Heart right ventricle (tissue), 16 donors: ENCODE data around the gene HLCS. TPM values are rescaled to one million over a fixed set of nuclear protein-coding genes. Genes with fewer than 3 reads are reported as not detected.

ENCODE experiments used
- ATAC-seq, 8 donors: fragments of 200-7000 bp; cut with Tn5 transposase; one replicate each; pipeline ENCODE4 v1.9.1; 2020; ENCODE audit warnings: mild to moderate bottlenecking in 8 of 8, moderate library complexity in 8 of 8, moderate number of reproducible peaks in 1 of 8
- DNase-seq, 2 donors: peaks; one replicate each; pipeline ENCODE4 v3.0.0-alpha.2; 2020
- H3K27ac ChIP-seq, 10 donors: fragments of 200-600 bp; sonication (generic) in 2 of 10; one replicate each; pipeline versions ENCODE4 v1.5.0 to v1.8.0; 2020 to 2022; ENCODE audit warnings: mild to moderate bottlenecking in 3 of 10
- H3K27me3 ChIP-seq, 7 donors: fragments of 200-600 bp; one replicate each; pipeline ENCODE4 v1.8.0; 2021 to 2022; ENCODE audit warnings: mild to moderate bottlenecking in 2 of 7
- H3K36me3 ChIP-seq, 9 donors: fragments of 200-600 bp; sonication (generic) in 1 of 9; one replicate each; pipeline versions ENCODE4 v1.5.0 to v1.8.0; 2020 to 2022; ENCODE audit warnings: mild to moderate bottlenecking in 2 of 9
- H3K4me1 ChIP-seq, 9 donors: fragments of 200-600 bp; sonication (generic) in 1 of 9; one replicate each; pipeline versions ENCODE4 v1.5.0 to v1.8.0; 2020 to 2022; ENCODE audit warnings: mild to moderate bottlenecking in 4 of 9
- H3K4me3 ChIP-seq, 10 donors: fragments of 200-600 bp; sonication (generic) in 2 of 10; one replicate each; pipeline versions ENCODE4 v1.5.0 to v1.8.0; 2020 to 2022; ENCODE audit warnings: mild to moderate bottlenecking in 7 of 10, moderate library complexity in 2 of 10
- H3K9me3 ChIP-seq, 11 donors: fragments of 200-600 bp in 10 of 11; sonication (generic) in 2 of 11; one replicate each; pipeline versions ENCODE4 v1.5.0 to v1.8.0; 2013 to 2022; ENCODE audit warnings: mild to moderate bottlenecking in 2 of 11, control low read depth in 1 of 11, moderate library complexity in 1 of 11
- WGBS, 2 donors: extraction: QIAGEN DNeasy Blood & Tissue Kit; methylation state at CpG; one replicate each; pipeline ENCODE4 v1.1.7; 2013; ENCODE audit warnings: inconsistent platforms in 1 of 2; 5-methylcytosine and 5-hydroxymethylcytosine counted together
- intact Hi-C, 10 donors: fragments of 100-400 bp; cut with DNase I; formaldehyde crosslinking; loops; one replicate each; pipeline versions ENCODE4 v1.11.1 to v1.14.2; 2022
- polyA plus RNA-seq, 2 donors: library from polyadenylated mRNA; stranded (reverse); fragments of 200-250 nt; gene quantifications; one replicate each; pipeline ENCODE4 v1.2.3, GENCODE V29; 2013
- total RNA-seq, 10 donors: library from RNA; stranded (reverse); fragmentation: NEBNext Ultra II Directional in 3 of 10; extraction: Animal tissue kit (Norgen Biotek cat#: 25700) in 3 of 10; gene quantifications; one replicate each; pipeline versions ENCODE4 v1.2.1 to v1.2.4, GENCODE V29; 2021 to 2023
- TF ChIP-seq, protein P1 (sequence below), 9 donors: fragments of 200-600 bp; sonication (generic) in 2 of 9; IDR thresholded peaks; one replicate each; pipeline versions ENCODE4 v1.5.0 to v1.8.0; 2021 to 2022; ENCODE audit warnings: antibody characterized with exemption in 9 of 9, mild to moderate bottlenecking in 5 of 9, moderate library complexity in 1 of 9
- donor health status: Arrhythmogenic right ventricular cardiomyopathy.
- donor health status: ischemic (EF 13 %, LVEDD 7.1; RV severe dilation, severe dysfunction).
- donor health status: healthy with polysubstance abuse.
- donor health status: DM: no; HTN: yes; CAD: no.
- donor health status: DM: no; HTN: no; CAD: no.
- donor health status: ischemic (EF 25% LVEDD 6.9; RV normal size, moderate dysfunction).
- donor health status: ischemic (EF 25% LVEDD 5.7; RV mildly dilated, moderate dysfunction).
- donor health status: healthy.
- donor health status: DM: yes; HTN: yes; CAD: no.
- donor health status: Ischemic cardiomyopathy.
- donor health status: ischemic (EF 35%, LVEDD 5.7; RV mildly dilated, moderate dysfunction).
- donor health status: nonischemic (EF 11% LVEDD 7.7; RV severe dilation, severe dysfunction).
- donor health status: DM: yes; HTN: yes; CAD: no.
- donor health status: PGD.
- donor health status: ischemic (EF 29% LVEDD 5.4; RV normal size, mild dysfunction).
- donor health status: nonischemic (EF 23%, LVEDD 6.1; RV moderate dilation, normal function).

The HLCS gene
- total and polyA plus RNA-seq, 12 donors = 2.0 to 9.6 (median 6.7) TPM

DNA sequence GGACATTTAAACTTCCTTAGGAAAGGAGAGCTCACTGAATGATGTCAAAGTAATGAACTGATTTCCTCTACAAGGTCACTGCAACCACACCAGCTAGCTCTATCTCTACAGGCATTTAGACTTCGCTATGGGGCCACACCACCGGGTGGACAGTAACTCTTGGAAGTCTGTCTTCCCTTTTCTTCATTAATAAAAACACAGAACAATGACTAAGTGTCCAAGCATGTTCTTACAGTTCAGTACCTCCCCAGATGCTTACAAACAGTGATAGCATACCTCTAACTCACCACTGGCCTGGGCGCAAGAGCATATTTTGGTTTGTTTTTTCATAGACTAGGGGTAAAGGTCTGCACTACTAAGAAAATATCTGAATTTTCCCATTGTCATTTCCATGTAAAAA is 212.9 kb downstream of the HLCS start:
- 60 to 75% methylated on average over 3 of the region's 3 CpGs for WGBS, 2 donors
- peak overlapping the region in 1 of 10 donors; percentile 31 for H3K4me3 ChIP-seq
- peaks cover 0 to 15% (median 0%) of the 10 kb centered on the region in 9 donors for H3K4me1 ChIP-seq
- TF ChIP-seq, protein P1, sequence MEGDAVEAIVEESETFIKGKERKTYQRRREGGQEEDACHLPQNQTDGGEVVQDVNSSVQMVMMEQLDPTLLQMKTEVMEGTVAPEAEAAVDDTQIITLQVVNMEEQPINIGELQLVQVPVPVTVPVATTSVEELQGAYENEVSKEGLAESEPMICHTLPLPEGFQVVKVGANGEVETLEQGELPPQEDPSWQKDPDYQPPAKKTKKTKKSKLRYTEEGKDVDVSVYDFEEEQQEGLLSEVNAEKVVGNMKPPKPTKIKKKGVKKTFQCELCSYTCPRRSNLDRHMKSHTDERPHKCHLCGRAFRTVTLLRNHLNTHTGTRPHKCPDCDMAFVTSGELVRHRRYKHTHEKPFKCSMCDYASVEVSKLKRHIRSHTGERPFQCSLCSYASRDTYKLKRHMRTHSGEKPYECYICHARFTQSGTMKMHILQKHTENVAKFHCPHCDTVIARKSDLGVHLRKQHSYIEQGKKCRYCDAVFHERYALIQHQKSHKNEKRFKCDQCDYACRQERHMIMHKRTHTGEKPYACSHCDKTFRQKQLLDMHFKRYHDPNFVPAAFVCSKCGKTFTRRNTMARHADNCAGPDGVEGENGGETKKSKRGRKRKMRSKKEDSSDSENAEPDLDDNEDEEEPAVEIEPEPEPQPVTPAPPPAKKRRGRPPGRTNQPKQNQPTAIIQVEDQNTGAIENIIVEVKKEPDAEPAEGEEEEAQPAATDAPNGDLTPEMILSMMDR (IDR thresholded peaks at IDR 0.05) = no peak
- ATAC-seq (no peak), DNase-seq (no peak)
- intact Hi-C loops = loop anchor here in 2 of 10 donors (5.0 kb wide), 2 partner anchors 99 to 174 kb away; no protein-coding TSS in a partner anchor
- H3K27ac ChIP-seq = peak overlapping the region in 3 of 10 donors; percentile 13 to 42 (median 36)
- H3K36me3 ChIP-seq = peaks cover 0 to 21% (median 0%) of the 10 kb centered on the region in 9 donors
- H3K9me3 ChIP-seq = no peaks in the 10 kb centered on the region
- peaks cover 0 to 8% (median 0%) of the 10 kb centered on the region in 7 donors for H3K27me3 ChIP-seq

DNA sequence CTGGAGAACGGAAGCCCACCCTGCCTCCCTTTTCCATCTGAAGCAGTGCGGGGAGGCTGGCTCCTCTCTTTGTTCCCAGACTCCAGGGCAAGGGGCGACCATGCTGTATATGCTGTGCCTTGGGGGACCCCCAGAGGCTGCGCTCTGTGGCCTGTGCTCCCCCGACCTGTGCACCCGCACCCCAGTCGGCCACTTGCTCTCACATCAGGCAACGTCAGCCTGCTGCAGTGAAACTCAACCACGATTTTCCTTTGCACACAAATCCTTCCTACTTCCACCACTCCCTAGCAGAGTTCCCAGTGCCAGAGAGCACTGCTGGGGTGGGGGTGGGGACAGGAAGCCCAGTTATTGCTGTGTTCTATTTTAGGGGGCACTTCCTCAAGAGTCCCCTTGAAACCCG is 215.1 kb downstream of the HLCS start:
- H3K9me3 ChIP-seq = no peaks in the 10 kb centered on the region
- 58 to 64% methylated on average over 10 of the region's 10 CpGs for WGBS, 2 donors
- TF ChIP-seq, protein P1 (IDR thresholded peaks at IDR 0.05) = no peak
- peak overlapping the region in 1 of 10 donors; percentile 25 for H3K4me3 ChIP-seq
- H3K4me1 ChIP-seq = peaks cover 0 to 23% (median 10%) of the 10 kb centered on the region in 9 donors
- peaks cover 0 to 27% (median 0%) of the 10 kb centered on the region in 7 donors for H3K27me3 ChIP-seq
- DNase-seq = no peak
- peak overlapping the region in 3 of 10 donors; percentile 13 to 41 (median 38) for H3K27ac ChIP-seq
- intact Hi-C loops = loop anchor here in 2 of 10 donors (5.0 kb wide), 2 partner anchors 101 to 176 kb away; no protein-coding TSS in a partner anchor
- peak in 2 of 8 donors; percentile 33 to 41 for ATAC-seq
- H3K36me3 ChIP-seq = peaks cover 0 to 21% (median 0%) of the 10 kb centered on the region in 9 donors

DNA sequence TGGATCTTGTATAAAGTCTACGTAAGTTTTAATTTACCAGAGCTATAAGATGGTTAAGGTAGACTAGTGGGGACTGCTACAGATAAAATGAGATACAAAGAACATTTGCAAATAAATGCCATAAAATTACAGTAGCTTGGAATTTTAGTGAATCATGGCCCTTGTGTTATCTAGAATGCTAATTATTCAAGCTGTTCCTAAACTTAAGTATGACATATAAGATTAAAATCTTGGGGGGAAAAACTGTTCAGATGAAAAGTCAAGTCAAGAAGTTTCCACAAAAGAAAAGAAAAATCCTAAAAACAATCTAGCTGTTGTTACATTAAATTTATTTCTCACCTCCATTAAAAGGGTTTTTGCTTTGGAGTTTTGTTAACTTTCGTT is 215.9 kb downstream of the HLCS start:
- no peaks in the 10 kb centered on the region for H3K9me3 ChIP-seq
- intact Hi-C loops = loop anchor here in 2 of 10 donors (5.0 kb wide), 2 partner anchors 102 to 177 kb away; no protein-coding TSS in a partner anchor
- TF ChIP-seq, protein P1 (IDR thresholded peaks at IDR 0.05) = no peak
- H3K4me1 ChIP-seq = peaks cover 0 to 23% (median 10%) of the 10 kb centered on the region in 9 donors
- no peak for ATAC-seq
- DNase-seq = no peak
- 97 to 99% methylated on average over 2 of the region's 2 CpGs for WGBS, 2 donors
- H3K27me3 ChIP-seq = peaks cover 0 to 35% (median 4%) of the 10 kb centered on the region in 7 donors
- H3K4me3 ChIP-seq = no peak overlapping the region
- no peak overlapping the region for H3K27ac ChIP-seq
- H3K36me3 ChIP-seq = peaks cover 0 to 21% (median 0%) of the 10 kb centered on the region in 9 donors

DNA sequence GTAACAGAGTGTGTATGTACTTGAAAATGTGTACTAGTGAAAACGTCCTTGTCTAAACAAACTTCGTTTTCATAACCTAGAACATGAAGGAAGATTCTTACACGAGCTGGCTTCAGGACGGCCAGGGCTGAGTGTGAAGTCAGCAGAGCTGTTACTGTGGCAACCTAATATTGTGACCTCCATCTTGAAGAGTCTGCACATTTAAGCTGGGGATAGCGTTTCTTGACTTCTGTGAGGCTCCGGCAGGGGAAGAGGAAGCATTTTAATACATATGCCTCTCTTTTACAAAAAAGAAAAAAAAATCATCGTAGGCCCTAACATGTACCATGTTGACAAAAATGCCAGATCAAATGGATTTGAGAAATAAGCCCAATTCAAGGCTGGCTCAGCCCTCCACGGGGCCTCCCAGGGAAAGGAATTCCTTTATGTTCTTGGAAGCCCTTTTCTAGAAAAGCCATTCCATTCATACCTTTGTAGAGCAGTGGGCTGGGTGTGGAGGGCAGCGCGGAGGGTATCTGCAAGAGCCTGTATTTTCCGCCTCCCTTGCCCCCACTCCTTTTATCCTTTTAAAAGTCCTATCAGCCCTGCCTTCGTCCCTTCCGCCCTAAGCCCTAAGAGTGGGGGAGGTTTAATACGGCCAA is 216.4 kb downstream of the HLCS start:
- no peaks in the 10 kb centered on the region for H3K9me3 ChIP-seq
- H3K27ac ChIP-seq = no peak overlapping the region
- peaks cover 0 to 39% (median 7%) of the 10 kb centered on the region in 7 donors for H3K27me3 ChIP-seq
- 74 to 75% methylated on average over 14 of the region's 14 CpGs for WGBS, 2 donors
- intact Hi-C loops = loop anchor here (2.0 to 10.0 kb wide), 9 partner anchors 92 to 177 kb away; no protein-coding TSS in a partner anchor
- peak in 3 of 8 donors; percentile 30 to 56 (median 55) for ATAC-seq
- TF ChIP-seq, protein P1 (IDR thresholded peaks at IDR 0.05) = no peak
- peaks cover 0 to 19% (median 0%) of the 10 kb centered on the region in 9 donors for H3K36me3 ChIP-seq
- peaks cover 0 to 23% (median 10%) of the 10 kb centered on the region in 9 donors for H3K4me1 ChIP-seq
- peak in 1 of 2 donors; percentile 18 for DNase-seq
- H3K4me3 ChIP-seq = no peak overlapping the region
